ENCODE data around the gene RHOT1.
"Not testable (repeated sequence)": the region's sequence is repeated elsewhere in the genome, so short reads cannot be mapped to it uniquely, and the experiment has no call there.

Gene RHOT1

GRCh38 chr17:32124985-32125847, 17.1 kb upstream of the RHOT1 start:
- no peak for DNase-seq

DNA sequence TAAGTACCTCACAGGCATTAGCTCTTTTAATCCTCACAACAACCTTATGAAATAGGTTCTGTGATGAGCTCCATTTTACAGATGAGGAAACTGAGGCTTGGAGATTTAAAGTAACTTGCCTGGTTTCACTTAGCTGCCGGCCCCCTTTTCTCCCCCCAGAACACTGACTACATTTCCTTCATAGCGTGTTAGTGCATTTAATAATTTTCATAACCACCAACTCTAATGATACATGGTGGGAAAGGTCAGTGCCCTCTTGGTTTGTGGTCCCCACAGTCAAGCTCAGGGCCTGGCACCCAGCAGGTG, 16.5 kb upstream of the RHOT1 start:
- DNase-seq, result no peak

DNA sequence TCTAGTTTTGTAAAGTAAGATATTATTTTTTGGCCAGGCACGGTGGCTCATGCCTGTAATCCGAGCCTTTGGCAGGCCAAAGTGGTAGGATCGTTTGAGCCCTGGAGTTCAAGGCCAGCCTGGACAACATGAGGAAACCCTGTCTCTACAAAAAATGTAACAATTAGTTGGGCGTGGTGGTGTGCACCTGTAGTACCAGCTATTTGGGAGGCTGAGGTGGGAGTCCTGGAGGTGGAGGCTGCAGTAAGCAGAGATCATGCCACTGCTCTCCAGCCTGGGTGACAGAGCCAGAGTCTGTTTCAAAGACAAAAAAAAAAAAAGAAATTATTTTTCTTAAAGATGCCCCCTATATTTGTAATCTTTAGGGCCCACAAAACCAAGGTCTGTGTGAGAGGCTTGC, 16.0 kb upstream of the RHOT1 start:
- DNase-seq, result no peak

DNA sequence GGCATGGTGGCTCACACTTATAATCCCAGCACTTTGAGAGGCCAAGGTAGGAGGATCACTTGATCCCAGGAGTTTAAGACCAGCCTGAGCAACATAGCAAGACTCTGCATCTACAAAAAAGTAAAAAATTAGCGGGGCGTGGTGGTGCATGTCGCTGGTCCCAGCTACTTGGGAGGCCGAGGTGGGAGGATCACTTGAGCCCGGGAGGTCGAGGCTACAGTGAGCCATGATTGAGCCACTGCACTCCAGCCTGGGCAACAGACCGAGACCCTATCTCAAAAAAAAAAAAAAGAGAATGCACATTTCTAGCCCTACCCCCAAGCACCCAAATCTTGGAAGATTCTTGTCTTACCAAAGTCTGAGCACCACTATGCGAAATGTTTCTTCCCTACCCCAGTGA, 15.6 kb upstream of the RHOT1 start:
- DNase-seq, result no peak

- DNase-seq, result peak; percentile 83
Observed at GRCh38 chr17:32127158-32127897, 15.0 kb upstream of the RHOT1 start.

DNA sequence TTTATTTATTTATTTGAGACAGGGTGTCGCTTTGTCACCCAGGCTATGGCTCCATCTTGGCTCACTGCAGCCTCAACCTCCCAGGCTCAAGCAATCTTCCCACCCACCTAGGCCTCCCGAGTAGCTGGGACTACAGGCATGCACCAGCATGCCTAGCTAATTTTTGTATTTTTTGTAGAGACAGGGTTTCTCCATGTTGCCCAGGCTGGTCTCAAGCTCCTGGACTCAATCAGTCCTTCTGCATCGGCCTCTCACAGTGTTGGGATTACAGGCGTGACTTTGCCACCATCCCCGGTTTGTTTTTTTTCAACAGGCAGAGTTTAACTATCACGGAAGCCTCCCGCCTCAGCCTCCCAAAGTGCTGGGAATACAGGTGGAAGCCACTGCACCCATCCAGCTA, 13.8 kb upstream of the RHOT1 start:
- not testable (repeated sequence) for DNase-seq

- not testable (repeated sequence) for DNase-seq
Observed at GRCh38 chr17:32135497-32136117, 6.7 kb upstream of the RHOT1 start.

GRCh38 chr17:32136856-32137255, 5.4 kb upstream of the RHOT1 start:
- DNase-seq, result no peak

DNA sequence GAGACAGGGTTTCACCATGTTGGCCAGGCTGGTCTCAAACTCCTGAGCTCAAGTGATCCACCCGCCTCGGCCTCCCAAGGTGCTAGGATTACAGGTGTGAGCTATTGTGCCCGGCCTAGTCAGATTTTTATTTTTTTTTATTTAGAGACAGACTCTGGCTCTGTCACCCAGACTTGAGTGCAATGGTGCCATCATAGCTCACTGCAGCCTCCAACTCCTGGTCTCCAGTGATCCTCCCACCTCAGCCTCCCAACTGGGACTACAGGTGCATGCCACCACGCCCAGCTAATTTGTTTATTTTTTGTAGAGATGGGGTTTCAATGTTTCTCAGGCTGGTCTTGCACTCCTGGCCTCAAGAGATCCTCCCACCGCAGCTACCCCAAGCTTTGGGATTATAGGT, 2.8 kb upstream of the RHOT1 start:
- DNase-seq, result not testable (repeated sequence)

DNA sequence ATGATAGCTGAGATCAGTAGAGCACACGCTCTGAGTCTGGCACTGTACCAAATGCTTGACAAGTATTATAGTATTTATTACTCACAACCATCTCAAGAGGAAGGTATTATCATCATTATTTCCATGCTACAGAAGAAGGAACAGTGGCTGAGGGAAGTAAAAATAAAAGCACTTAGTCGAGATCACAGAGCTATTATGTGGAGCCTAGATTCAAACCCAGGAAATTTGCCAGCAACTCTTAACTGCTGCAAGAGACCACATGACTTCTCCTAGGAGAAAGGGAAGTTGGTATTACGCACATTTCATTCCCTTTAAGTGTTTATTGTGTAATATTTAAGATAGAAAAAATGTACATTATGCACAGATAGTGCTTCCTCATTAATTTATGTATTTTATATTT, 1.0 kb upstream of the RHOT1 start:
- DNase-seq, result peak; percentile 68

GRCh38 chr17:32141679-32142037, 644 bp upstream of the RHOT1 start:
- no peak for DNase-seq

DNA sequence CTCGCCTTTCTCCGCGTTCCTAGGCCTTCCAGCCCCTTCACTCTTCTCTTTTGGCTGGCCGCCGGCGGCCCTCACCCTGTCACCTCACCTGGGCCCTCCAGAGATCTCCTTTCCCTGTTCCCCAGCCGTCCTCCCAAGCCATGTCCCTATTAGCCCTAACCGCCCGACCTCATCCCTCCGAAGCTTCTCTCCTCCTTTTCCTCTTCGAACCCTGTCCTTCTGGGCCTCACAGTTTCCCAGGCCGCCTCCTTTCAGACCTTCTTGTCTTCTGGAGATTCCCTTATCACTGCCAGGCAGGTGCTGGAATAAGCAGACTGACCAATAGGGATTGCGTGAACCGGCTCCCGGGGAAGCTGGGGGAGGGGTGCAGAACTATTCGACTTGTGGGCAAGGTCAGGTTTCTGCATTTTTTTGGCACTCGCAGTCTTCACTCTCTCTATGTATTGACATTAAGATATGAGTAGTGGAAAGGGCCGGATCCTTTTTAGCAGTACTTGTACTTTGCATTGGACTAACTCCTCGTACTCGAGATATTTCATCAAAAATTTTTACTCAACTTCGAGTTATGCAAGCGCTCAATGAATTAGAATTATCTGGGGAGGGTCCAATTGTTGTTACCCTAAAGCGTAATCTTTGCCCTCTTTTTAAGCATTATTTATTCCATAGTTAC, 690 bp downstream of the RHOT1 start:
- no peak for DNase-seq

GRCh38 chr17:32143527-32143870, 1.2 kb downstream of the RHOT1 start:
- no peak for DNase-seq

DNA sequence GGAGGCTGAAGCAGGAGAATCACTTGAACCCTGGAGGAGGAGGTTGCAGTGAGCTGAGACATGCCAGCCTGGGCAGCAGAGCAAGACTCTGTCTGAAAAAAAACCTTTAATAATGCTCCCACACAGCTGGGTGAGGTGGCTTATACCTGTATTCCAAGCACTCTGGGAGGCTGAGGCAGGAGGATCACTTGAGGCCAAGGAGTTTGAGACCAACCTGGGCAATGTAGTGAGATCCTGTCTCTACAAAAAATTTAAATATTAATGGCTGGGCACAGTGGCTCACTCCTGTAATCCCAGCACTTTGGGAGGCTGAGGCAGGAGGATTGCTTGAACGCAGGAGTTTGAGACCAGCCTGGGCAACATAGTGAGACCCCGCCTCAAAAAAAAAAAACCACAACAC, 2.1 kb downstream of the RHOT1 start:
- DNase-seq, result not testable (repeated sequence)

DNA sequence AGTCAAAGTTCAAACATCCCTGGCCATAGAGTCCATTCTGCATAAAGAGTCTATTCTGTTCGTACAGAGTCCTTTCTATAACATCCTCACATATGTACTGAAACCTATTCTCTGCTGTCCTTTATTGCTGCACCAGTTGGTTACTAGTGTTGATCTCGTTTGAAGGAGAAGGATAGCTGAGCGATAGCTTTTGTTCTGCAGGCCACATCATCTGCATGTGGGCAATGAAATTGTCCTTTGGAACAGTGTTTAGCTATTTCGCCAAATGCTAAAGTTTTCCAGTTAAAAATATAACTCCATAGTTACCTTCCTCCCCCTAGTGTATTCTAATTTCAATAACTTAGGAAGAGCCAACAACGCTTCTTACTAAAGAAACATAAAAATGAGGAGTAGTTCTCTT, 6.0 kb downstream of the RHOT1 start:
- no peak for DNase-seq

GRCh38 chr17:32150358-32150757, 8.1 kb downstream of the RHOT1 start:
- DNase-seq, result no peak

GRCh38 chr17:32152130-32152529, 9.8 kb downstream of the RHOT1 start:
- no peak for DNase-seq

GRCh38 chr17:32155896-32156295, 13.6 kb downstream of the RHOT1 start:
- no peak for DNase-seq

DNA sequence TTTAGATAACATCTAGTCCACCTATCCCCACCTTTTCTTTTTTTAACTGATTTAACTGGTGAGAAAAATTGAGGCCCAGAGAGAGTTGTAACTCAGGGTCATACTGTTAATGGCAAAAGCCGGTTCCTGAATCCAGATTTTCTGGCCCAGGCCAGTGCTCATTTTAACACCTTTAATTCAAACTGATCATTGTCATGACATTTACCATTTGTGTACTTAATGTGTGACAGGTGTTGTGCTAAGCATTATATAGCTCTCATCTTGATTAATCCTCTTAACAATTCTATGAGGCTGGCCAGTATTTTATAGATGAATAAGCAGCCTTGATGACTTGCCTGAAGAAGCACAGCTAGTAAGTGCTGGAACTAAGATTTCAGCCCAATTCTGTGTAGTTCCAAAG, 14.4 kb downstream of the RHOT1 start:
- DNase-seq, result no peak

DNA sequence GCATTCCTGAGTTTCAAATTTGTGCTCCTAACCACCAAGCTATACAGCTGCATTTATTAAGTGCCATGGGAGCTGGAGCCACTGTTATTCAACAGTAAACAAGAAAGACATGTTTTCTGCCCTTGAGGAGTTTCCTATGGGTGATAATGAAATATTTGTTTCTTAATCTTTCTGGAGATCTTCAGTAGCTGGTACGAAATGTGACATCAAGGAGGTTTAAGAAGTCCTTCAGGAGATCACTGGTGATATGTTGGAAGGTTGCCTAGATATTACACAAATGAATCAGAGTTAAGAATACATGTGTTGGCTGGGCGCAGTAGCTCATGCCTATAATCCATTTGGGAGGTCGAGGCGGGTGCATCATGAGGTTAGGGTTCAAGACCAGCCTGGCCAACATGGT, 14.9 kb downstream of the RHOT1 start:
- no peak for DNase-seq

GRCh38 chr17:32158870-32159585, 16.7 kb downstream of the RHOT1 start:
- DNase-seq, result no peak

DNA sequence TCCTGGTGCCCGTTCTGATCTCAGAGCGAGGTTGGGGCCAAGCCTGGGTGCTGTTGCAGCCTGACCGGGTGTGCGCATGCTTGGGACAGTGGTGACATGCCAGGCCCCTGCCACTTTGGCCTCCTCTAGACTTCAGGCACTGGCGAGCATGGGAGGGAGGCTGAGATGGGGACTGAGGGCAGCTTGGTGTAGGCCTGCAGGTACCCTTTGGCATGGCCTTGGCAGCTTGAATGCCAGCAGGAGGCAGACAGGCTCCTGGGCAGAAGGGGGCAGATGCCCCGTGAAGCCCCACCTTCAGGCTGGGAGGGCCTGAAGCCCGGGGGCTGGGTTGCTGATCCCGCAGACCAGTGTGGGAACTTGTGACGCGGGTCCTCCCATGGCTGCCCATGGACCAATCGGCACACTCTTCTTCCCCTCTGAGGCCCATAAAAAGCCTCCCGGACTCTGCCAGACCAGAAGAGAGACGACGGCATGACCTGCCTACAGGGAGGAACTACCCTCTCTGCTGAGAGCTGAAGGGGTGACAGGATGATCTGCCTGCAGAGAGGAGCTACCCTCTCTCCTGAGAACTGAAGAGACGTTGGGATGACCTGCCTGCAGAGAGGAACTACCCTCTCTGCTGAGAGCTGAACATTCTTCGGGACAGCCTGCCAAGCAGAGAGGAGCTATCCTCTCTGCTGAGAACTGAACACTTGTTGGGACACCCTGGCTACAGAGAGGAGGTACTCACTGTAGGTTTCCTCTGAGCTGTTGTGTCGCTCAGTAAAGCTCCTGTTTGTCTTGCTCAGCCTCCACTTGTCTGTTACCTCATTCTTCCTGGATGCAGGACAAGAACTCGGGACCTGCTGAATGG, 17.5 kb downstream of the RHOT1 start:
- no peak for DNase-seq

Measured in NCI-H1694 treated with DMSO at 0.1 percent for 48 hours (cell line).